ENCODE results near the gene POP4.
"Not testable (repeated sequence)": the region's sequence is repeated elsewhere in the genome, so short reads cannot be mapped to it uniquely, and the experiment has no call there.

POP4 gene

DNA sequence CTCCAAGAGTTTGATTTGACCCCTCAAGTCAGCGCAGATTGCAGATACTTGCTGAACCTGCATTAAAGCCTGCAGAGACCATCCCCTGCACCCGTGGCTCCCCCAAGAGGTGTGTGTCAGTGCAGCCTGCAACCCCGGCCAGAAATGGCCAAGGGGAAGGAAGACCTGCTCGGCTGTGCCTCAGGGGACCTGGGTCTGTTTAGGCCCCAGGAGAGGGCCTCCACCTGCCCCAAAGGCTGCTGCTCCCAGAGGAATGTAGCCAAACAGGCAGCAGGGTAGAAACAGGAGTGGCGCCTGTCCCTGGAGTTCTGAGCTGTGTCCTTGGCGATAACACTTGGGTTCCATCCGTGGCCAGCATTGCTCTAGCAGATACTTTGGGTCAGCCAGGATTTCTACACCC, 8.0 kb downstream of the POP4 start:
- no peak for DNase-seq

DNA sequence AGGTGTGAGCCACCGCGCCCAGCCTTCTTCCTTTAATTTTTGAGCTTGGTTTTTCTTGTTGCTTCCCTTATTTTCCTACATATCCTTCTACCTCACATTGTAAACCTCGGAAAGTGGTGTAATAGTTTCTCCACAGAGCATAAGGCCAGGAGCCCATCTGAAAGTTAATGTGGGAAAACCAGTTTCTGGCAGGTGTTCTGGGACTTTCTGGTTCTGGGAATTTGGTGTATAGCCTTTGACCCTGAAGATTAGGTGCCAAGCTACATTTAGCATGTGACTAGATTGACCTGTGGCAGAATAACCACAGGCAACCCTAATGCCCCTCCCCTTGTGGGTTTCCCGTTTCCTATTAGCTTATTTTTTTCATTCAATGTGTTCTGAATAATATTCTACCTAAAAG, 8.7 kb downstream of the POP4 start:
- DNase-seq = no peak

DNA sequence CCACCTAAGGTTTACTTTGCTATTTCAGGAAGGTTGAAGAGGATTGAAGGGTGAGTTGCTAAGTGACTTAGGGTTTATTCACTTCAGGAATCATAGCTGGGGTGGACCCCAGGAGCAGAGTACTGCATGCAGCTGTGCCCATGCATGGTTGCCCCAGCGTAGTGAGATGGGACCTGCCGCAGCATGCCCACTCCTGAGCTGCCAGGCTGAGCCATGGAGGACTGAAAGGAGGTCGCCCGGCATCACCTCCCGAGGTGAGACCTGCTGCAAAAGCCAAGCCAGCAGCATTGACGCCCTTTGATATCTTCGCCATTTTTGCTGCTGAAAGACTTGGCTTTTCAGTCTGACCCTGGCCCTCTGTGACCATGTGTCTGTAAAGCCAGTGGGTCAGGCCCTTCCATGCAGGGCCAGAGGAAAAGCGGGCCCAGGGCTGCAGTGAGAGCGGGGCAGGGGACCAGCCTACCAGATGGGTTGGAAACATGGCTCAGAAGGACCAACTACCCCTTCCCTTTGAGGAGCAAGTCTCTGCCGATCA, 9.9 kb downstream of the POP4 start:
- no peak for DNase-seq

DNA sequence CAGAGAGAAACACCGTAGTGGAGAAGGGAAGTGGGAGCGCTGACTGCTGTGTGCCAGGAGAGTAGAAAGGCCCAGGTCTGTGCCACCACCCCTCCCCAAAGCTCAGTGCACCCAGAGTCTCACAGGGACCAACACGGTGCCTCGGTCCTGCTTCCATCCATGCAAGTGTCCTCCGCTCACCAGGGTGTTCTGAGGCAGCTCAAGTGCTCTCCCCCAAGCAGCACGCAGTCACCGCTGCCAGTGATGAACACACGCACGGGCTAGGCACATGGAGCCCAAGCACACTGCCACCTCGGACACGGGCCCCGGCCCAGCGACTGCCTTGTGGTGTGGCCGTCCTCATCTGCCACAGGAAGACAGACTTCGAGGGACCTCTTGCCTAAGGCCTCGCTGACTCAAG, 10.5 kb downstream of the POP4 start:
- no peak for DNase-seq

DNA sequence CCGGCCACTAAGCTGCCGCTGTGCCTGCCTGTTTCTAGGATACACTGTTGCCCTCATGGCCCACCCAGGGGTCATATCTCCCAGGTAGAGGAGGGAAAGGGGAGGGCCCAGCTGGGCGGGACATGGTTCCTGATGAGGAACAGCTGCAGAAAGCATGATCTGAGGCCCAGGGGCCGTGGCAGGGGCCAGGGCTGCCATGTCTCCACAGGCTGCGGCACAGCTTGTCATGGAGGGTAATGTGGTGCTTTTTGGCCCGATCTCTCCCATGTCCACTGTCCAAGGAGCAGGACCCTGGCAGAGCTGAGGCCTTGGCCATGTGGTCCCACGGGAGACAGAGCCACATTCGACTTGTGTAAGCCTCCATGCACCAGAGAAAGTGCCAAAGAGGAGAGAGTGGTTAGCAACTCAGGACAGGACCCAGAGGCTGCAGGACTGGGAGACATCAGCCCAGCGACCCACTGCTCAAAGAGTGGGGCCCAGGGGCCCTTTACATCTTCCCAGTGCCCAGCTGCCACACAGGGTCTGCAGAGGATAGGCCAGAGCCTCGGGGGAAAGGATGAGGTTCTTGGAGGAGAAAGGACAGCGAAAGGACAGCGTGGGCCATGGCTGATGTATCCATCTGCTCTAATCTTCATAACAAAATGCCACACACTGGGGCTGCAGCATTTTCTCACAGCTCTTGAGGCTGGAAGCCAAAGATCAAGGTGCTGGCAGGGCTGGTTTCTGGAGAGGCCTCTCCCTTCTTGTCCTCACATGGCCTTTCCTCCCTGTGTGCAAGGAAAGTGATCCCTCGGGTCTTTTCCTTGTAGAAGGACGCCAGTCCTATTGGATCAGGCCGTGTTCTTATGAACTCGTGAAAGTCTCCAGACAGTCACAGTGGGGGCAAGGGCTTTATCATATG, 11.5 kb downstream of the POP4 start:
- DNase-seq = no peak

DNA sequence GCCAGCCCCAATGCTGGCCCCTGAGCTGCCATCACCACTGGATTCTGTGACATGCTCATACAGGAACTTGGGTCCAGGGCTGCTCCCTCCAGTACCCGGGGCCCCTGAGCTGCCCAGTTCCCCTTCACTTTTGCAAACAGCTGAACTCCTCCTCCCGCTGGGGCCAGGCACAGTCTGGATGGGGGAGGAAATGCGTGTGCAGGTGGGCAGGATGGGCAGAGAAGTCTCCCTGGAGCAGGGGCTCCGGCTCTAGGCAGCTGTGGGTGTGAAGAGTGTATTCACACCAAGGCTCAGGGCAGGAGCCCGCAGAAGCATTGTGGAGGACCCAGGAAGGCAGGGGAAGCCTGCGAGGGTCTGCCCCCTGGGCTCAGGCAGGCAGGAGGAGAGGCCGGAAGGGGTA, 12.4 kb downstream of the POP4 start:
- DNase-seq = no peak

DNA sequence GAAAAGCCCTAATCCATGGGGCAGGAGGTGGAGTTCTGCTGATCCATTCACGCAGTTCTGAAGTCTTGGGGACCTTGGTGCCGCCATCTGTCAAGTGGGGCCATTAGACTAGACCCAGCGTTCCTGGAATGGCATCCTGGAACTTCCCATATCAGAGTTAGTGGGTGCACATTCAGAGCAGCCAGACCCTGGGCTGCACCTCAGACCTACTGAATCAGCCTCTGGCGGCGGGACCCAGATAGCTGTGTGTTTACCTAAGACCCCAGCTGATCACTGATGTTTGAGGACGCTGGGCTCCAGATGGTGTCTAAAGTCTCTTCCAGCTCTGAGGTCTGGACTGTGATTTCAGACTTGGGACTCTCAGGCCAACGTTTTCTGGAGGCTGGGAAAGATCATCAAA, 12.8 kb downstream of the POP4 start:
- no peak for DNase-seq

DNA sequence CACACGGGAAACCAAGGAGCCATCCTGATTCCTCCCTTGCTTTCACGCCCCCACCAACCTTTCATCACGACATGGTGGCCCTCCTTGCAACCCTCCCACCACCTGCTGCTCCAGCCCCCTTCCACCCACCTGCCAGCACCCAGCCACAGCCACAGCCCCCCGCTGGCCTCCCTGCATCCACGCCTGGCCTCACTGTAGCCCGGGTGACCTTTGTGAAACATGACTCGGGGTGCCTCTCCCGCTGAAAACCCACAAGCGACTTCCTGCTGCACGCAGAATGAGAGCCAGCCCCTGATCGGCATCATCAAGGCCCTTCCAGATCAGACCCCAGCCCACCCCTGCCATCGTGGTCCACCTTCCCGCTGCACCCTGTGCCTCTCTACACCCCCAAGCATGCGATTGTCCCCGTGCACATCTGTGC, 14.9 kb downstream of the POP4 start:
- DNase-seq = peak; percentile 35

DNA sequence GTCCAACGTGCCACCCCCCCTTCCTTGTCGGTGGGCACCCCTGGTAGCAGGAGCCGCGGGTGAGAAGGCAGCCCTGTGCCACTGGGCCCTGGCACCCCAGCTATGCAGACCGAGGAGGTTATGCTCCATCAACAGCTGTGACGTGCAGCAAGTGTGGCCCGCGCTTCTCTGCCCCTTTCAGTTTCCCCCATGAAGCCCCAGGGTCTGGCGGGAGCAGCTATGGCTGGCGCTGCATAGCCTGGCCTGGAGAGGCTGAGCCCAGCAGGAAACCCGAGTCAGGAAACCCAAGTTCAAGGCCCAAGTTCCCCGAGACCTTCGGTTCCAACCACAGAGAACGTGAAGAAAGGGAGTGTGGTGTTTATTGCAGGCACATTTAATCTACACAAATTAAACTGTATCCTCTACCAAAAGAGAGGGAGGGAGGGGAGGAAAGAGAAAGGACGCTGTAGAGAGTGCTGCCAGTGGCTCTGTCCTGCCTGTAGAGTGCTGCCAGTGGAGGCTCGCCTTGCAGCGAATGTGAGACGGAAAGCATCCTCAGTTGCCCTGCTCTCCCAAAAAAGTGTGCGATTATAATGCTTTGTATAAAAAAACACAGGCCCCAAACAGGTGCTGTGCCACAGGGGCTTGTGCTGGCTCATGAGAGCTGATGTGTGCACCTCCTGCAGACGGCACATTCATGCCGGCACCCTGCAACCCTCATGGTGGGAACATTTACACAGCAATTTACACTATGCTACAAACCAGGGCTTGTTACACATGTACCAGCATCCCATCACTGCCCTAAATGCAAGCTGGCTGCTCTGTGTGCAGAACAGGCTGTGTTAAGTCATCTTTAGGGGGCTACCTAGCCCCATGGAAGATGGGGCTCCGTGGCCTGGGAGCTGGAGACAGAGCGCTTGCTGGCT, 16.3 kb downstream of the POP4 start:
- DNase-seq = peak; percentile 44

DNA sequence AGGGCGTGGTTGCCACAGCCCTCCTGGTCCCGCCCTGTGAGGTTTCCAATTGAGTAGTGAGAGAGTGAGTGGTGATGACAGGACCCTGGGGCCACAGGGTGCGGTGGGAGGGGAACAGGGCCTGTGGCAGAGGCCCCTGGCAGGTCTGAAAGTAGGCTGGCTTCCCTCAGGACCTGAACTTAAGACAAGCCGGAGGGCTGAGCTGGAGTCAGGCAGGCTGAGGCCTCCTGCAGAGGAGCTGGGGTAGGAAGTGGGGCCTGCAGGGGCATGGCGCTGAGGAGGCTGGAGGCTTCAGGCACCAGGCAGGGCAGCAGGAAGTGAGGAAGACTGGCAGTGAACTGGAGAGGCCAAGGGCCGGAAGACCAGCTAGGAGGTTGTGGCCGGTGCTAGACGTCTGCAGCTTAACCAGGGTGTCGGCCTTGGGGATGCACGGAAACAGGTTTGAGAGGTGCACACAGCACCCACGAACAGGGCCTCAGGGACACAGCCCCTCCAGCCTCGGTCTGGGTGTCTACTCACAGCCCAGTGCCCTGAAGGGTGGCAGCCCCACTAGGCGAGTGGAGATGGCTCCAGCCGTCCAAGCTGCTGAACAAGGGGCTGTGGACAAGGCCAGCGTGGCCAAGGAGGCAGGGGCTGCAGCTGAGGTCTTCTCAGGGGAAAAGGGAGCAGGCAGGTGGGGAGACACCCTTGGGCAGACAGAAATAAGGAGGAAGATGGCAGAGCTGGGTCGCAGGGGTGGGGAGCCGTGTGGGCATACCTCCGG, 17.8 kb downstream of the POP4 start:
- DNase-seq = no peak

DNA sequence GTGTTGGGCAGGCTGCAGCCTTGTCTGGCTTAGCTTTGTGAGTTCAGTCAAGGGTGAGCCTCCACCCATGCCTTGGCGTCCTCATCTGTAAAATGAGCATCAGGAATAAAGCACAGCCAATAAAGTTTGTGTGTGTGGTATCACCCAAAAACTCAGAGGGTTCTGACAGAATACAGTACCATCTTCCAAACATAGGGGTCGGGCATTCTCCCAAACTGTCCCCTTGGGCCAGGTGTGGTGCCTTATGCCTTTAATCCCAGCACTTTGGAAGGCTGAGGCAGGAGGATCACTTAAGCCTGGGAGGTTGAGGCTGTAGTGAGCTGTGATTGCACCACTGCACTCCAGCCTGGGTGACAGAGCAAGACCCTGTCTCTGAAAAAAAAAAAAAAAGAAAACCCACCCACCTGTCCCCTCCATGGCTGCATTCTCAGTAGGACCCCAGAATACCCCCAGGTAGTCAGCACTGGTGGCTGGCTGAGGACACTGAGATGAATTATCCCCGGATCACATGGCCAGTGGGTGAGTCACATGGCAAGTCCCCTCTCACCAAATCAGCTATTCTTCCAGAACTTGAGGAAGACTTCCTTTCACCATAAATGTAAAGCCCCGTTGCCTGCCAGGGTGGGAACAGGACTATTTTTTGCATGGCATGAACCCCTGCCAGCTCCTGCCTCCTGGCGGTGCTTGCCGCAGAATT, 18.6 kb downstream of the POP4 start:
- DNase-seq = no peak

DNA sequence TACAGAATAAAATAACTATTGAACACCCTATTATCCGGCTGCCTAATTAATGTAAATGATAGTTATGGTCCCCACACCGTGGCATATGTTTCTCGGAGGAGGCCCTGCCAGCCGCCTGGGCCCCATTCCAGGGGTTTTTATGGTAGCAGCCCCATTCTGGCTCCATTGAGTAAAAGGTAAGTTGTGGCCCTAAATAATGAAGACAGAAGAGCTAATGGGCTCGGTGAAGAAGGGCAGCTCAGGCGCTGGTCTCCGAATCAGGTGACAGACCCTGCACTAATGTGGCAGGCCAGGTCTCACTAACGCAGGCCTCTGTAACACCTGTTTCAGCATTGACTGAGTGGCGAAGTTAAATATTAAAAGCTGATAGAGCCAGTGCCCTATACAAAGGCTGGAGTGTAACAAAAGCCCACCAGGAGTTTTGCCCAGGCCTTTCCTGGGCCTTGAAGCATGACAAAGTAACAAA, 19.1 kb downstream of the POP4 start:
- DNase-seq = no peak

DNA sequence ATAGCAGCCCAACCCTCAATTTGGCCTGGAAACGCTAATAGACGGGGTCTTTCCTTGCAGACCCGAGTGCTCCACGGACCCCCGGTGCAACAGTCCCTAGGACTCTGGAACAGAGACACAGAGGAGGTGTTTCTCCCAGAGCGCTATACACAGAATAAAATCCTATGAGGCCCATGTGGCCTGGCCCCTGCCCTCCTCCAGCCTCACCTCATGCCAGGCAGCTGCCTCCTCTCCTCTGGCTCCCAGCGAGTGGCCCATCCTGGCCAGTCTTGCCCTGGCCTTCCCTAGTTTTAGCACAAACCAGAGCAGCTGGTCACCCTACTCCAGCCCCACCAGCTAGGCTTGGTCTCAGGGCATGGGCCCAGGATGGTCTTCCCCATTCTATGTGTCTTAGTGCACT, 20.3 kb downstream of the POP4 start:
- no peak for DNase-seq

DNA sequence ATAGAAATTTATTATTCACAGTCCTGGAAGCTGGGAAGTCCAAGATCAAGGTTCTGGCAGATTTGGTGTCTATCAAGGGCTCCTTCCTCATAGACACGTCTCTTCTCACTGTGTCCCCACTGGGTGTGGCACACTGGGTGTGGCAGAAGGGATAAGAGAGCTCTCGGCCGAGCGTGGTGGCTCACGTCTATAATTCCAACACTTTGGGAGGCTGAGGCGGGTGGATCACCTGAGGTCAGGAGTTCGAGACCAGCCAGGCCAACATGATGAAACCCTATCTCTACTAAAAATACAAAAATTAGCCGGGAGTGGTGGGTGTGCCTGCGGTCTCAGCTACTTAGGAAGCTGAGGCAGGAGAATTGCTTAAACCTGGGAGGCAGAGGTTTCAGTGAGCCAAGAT, 20.7 kb downstream of the POP4 start:
- DNase-seq = not testable (repeated sequence)

DNA sequence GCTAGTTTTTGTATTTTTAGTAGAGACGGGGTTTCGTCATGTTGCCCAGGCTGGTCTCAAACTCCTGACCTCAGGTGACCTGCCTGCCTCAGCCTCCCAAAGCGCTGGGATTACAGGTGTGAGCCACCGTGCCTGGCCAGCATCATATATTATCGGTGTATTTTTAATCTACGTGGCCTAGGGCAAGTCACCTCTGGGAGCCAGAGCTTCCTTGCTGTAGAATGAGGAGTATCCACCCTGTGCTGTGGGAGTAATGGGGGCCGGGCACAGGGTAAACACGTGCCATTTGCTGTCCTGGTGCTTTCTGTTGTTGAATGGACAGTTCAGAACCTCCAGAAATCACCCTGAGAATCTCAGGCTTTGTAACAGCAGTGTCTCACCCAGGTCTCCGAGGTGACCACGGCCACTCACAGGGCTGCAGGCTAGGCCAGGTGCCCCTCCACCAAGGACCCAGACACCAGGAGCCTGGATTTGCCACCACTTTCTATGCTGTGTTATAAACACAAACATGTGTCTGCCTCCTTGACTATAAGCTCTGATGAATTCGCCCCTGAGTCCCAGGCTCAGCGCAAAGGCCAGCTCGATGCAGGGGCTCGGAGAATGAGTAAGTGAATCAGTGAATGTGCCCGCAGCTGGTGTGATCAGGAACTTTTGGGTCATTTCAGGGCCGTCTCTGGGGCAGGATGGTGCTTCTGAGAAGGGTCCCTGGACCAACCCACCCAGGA, 22.7 kb downstream of the POP4 start:
- DNase-seq = no peak

DNA sequence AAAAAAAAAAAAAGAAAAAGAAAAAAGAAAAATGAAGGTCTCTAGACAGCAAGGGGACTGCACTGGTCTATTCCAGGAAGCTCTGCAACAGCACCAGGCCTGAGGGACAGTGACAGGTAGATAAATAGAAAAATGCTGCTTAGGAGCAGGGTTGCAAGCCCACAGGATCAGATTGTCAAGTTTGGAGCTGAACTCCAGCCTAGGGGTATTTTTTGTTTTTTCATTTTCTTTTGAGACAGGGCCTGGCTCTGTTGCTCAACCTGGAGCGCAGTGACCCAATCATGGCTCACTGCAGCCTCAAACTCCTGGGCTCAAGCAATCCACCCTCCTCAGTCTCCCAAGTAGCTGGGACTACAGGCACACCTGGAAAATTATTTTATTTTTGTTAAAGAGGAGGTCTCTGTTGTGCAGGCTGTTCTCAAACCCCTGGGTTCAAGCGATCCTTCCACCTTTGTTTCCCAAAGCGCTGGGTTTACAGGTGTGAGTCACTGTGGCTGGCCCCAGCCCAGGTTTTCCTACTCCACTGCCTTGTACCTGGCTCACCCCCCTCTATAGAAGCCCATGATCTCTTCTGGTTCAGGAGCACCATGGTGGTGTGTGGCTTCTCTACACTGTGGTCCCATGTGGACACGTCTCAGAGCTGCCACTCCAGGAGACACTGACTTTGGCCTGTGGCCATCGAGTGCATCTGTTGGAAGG, 23.9 kb downstream of the POP4 start:
- DNase-seq = no peak

DNA sequence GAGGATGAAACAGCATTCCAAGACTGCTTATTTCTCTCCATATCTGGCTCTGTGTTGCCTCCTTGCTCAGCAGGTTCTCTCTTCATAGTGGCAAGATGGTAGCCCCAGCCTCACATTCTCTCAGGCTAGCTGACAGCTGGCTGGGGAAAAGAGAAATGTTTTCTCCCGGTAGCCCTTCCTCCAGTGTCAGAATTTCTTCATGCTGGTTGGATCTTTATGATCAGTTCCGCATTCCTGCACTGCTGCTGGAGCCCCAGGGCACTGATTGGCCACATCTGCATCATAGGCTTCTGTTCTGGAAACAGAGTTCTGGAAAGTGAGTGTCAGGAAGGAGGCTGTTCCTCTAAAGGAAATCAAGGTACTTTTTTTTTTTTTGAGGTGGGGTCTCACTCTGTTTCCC, 24.6 kb downstream of the POP4 start:
- no peak for DNase-seq

DNA sequence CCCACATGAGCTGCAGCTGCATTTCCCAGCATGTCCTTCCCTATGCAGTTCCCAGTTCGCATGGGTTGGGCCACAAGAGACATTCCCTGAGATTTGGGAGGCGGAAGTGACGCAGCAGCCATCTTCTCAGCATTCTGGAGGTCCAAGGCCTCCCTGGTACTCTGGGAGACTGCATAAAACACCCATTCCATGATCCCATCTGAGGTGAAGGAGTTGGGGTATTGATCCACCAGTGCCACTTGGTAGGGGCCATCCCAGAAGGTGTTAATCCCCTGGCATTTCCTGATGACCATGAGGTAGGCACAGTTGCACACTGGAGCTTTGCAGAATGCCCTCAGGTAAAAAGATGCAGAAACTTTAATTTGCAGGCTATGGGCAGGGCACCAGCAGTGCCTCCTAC, 25.4 kb downstream of the POP4 start:
- no peak for DNase-seq

DNA sequence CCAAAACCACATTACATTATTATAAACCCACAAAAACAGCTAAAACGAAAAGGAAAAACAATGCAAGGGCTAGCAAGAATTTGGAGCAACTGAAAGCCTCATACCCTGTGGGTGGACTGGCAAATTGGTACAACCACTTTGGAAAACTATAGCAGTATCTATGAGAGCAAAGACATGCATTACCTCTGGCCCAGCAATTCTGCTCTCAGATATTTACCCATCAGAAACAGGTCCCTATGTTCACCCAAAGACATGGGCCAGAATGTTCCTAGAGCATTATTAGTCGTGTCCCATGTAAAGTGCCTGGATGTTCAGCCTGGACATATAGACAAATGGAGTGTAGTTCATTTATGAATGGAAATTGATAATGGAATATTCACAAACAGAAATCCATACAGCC, 27.9 kb downstream of the POP4 start:
- DNase-seq = no peak

DNA sequence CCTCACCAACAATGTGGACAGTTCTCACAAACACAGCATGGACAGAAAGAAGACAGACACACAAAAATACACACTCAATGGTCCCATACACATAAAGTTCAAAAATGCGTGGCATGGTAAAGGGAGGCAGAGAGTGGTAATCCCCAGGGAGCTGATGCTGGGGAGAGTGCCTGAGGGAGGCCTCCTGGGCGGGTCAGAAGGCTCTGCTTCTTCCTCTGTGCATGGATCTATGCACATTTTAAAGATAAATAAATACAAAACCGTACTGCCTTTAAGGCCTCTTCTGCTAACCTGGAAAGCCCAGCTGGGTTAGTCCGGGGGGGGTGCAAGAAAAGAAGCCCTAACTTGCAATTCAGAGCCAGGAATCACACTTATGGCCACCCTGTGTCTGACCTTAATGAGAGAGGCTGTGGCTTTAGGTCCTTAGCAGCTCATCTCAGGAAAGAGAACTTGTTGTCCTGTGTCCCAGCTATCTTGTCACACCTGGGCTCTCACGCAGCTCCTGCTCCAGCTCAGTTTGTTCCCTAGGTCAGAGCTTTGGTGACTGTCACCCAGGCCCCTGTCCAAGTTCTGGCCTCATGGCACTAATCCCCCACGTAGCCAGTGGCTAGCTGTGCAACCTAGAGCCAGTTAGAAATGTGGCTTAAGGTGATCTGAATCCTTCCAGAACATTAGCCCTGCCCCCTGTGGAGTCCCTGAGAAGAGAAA, 28.5 kb downstream of the POP4 start:
- no peak for DNase-seq

Data from activated T-cell treated with anti-CD3 and anti-CD28 coated beads, Interleukin-2, amount 50 U/mL, for 1 hour (primary cell).